ENCODE measurements around the gene TMPRSS11B.

The TMPRSS11B gene

DNA sequence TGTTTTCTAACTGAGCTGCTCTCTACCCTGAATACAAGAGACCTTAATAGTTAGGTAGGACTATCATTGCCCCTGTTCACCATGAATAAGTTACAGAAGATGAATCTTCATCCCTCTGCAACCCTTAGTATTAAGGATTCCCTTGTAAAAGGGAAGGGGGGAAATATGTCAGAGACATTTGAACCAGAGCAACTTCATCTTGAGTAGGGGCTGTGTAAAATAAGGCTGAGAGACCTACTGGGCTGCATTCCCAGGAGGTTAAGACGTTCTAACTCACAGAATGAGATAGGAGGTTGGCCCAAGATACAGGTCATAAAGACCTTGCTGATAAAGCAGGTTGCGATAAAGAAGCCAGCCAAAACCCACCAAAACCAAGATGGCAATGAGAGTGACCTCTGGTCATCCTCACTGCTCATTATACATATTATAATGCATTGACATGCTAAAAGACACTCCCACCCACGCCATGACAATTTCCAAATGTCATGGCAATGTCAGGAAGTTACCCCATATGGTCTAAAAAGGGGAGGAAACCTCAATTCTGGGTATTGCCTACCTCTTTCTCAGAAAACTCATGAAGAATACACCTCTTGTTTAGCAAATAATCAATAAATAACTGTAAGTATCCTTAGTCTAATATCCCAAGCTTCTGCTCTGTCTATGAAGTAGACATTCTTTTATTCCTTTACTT lies 19.5 kb upstream of the TMPRSS11B start:
- ChIA-PET POLR2A (no interaction called here), CTCF (interaction anchor here (4.3 kb wide), 1 partner anchor 111 kb away, joined by 36 read pairs; no protein-coding TSS in a partner anchor)
- TF ChIP-seq, protein P1, sequence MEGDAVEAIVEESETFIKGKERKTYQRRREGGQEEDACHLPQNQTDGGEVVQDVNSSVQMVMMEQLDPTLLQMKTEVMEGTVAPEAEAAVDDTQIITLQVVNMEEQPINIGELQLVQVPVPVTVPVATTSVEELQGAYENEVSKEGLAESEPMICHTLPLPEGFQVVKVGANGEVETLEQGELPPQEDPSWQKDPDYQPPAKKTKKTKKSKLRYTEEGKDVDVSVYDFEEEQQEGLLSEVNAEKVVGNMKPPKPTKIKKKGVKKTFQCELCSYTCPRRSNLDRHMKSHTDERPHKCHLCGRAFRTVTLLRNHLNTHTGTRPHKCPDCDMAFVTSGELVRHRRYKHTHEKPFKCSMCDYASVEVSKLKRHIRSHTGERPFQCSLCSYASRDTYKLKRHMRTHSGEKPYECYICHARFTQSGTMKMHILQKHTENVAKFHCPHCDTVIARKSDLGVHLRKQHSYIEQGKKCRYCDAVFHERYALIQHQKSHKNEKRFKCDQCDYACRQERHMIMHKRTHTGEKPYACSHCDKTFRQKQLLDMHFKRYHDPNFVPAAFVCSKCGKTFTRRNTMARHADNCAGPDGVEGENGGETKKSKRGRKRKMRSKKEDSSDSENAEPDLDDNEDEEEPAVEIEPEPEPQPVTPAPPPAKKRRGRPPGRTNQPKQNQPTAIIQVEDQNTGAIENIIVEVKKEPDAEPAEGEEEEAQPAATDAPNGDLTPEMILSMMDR (IDR thresholded peaks at IDR 0.05; ENCODE audit: insufficient read depth, low read length, missing control alignments), result no peak
- H3K4me3 ChIP-seq (ENCODE audit: low read depth, low read length), result no peak overlapping the region
- no peak for DNase-seq (ENCODE audit: low read depth, low spot score)

DNA sequence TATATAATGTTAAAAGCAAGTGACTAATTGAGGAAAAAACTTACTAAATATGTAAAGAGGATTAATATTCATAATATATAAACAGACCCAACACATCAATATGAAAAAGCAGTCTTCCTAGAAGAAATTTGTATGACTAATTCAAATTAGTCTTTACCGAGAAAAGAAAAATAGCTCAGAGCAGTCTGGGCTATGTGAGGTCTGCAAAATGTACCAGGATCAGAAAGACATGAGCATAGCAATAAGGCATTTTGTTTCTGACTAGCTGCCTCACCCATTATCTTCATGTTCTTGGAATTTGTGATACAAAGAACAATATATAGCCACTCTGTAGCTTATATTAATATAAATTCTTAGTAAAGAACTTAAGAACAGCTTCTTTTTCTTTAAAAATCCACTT lies 13.7 kb upstream of the TMPRSS11B start:
- TF ChIP-seq, protein P1 (IDR thresholded peaks at IDR 0.05; ENCODE audit: insufficient read depth, low read length, missing control alignments), result no peak
- no peak for DNase-seq (ENCODE audit: low read depth, low spot score)
- POLR2A ChIA-PET, result no interaction called here
- H3K4me3 ChIP-seq (ENCODE audit: low read depth, low read length), result no peak overlapping the region
- CTCF ChIA-PET, result interaction anchor here (0.6 to 2.0 kb wide), 3 partner anchors 33 to 116 kb away, joined by 3 to 13 read pairs (median 3); no protein-coding TSS in a partner anchor

DNA sequence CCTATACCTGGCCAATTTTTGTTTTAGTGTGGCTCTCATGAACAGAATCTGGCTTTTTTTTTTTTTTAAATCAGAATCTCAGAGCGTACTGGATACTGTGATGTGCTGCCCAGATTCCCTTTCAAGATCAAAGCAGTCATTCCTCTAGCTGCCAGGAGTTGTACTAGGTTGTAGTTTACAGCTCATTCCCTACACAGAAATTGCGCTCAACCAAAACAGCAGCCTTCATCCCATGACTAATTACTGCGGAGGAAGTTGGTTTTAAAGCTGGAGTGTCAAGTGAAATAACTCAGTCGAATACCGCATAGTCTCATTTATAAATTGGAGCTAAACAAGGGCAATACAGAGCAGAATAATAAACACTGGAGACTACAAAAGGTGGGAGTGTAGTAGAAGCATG lies 12.2 kb upstream of the TMPRSS11B start:
- CTCF ChIA-PET, result interaction anchor here (1.0 to 1.2 kb wide), 2 partner anchors 14 to 118 kb away, joined by 4 to 6 read pairs; no protein-coding TSS in a partner anchor
- TF ChIP-seq, protein P1 (IDR thresholded peaks at IDR 0.05; ENCODE audit: insufficient read depth, low read length, missing control alignments), result no peak
- DNase-seq (ENCODE audit: low read depth, low spot score), result no peak
- POLR2A ChIA-PET, result interaction anchor here (0.6 kb wide), 1 partner anchor 10 kb away, joined by 5 read pairs; no protein-coding TSS in a partner anchor
- no peak overlapping the region for H3K4me3 ChIP-seq (ENCODE audit: low read depth, low read length)

DNA sequence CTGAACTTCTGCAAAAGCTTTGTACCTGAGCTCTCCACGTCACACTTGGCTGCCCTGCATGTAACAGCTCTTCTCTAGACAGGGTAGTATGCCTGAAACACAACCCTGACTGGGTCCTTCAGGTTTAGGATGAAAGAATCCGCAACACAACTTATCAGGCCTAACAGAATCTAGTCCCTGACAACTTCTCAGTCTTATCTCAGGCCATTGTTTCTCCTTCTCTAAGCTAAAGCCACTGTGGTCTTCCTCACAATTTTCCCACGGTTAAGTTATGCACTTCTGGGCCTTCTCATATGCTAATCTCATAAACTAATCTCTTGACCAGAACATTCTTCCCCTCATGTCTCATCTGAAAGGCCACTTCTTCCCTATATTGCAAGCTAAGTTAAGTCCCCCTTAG lies 10.8 kb upstream of the TMPRSS11B start:
- DNase-seq (ENCODE audit: low read depth, low spot score), result no peak
- ChIA-PET POLR2A (no interaction called here), CTCF (interaction anchor here (1.3 kb wide), 1 partner anchor 16 kb away, joined by 4 read pairs; no protein-coding TSS in a partner anchor)
- TF ChIP-seq, protein P1 (IDR thresholded peaks at IDR 0.05; ENCODE audit: insufficient read depth, low read length, missing control alignments), result no peak
- H3K4me3 ChIP-seq (ENCODE audit: low read depth, low read length), result no peak overlapping the region

DNA sequence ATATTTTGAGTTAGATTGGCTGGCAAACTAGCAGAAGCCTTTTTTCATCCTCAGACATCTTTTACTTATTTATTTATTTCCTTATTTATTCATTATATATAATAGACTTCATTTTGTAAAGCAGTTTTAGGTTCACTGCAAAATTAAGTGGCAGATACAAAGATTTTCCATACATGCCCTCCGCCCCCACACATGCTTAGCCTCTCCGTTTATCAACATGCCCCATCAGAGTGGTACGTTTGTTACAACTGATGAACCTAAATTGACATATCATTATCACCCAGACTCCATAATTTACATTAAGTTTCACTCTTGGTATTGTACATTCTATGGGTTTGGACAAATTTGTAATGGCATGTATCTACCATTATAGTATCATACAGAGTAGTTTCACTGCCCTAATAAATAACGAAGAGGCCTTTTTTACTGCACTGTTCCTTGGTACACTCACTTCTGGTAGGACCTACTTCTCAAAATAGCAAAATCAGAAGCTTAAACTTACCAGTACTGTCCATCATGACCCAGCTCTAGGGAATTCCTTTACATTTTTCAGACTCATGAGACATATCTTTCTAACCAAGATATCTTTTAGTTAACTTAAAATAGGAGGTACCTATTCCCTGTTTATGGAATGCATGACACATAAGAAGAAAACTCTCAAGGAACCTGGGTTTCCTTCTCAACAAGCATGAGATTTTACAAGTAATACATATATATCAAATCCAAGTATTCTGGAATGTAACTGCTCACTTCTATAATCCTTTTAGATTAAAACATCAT lies 4.8 kb upstream of the TMPRSS11B start:
- H3K4me3 ChIP-seq (ENCODE audit: low read depth, low read length), result no peak overlapping the region
- ChIA-PET POLR2A (no interaction called here), CTCF (no interaction called here)
- DNase-seq (ENCODE audit: low read depth, low spot score), result no peak
- TF ChIP-seq, protein P1 (IDR thresholded peaks at IDR 0.05; ENCODE audit: insufficient read depth, low read length, missing control alignments), result no peak

DNA sequence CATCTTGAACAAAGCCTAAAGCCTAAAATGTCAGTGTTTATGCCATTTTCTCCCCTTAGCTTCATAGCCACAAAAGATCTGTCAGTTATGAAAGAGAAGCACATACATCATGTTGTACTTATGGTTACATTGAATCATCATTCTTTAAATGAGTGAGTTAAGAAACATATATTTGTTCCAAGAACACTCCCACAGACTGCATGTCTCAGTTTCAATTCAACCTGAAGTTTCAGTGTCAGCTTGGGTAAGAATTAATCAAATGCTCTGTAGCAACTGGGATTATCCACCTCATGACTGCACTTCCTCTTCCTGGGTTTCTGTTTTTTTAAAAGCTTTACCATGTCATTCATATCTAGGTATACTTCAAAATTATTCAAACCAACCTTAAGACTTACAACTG lies 3.9 kb upstream of the TMPRSS11B start:
- no peak for DNase-seq (ENCODE audit: low read depth, low spot score)
- POLR2A ChIA-PET, result no interaction called here
- TF ChIP-seq, protein P1 (IDR thresholded peaks at IDR 0.05; ENCODE audit: insufficient read depth, low read length, missing control alignments), result no peak
- CTCF ChIA-PET, result no interaction called here
- no peak overlapping the region for H3K4me3 ChIP-seq (ENCODE audit: low read depth, low read length)

All from AG04449 (cell line).